ENCODE measurements around the gene MS4A10.
"Not testable (repeated sequence)": the region's sequence is repeated elsewhere in the genome, so short reads cannot be mapped to it uniquely, and the experiment has no call there.

DNA sequence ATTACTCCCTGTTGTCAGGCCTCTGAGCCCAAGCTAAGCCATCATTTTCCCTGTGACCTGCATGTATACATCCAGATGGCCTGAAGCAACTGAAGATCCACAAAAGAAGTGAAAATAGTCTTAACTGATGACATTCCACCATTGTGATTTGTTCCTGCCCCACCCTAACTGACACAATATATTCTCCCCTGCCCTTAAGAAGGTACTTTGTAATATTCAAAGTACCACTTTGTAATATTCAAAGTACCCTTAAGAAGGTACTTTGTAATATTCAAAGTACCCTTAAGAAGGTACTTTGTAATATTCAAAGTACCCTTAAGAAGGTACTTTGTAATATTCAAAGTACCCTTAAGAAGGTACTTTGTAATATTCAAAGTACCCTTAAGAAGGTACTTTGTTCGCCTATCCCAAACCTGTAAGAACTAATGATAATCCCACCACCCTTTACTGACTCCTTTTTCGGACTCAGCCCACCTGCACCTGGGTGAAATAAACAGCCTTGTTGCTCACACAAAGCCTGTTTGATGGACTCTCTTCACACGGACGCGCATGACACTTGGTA, 38.7 kb downstream of the MS4A10 start:
- not testable (repeated sequence) for TF ChIP-seq EZH2 (IDR thresholded peaks at IDR 0.05; ENCODE audit: borderline replicate concordance, insufficient read depth, low read length, poor library complexity, severe bottlenecking); TAF1 (IDR thresholded peaks at IDR 0.05; ENCODE audit: low read depth); POLR2AphosphoS5 (IDR thresholded peaks at IDR 0.05); SMC3 (conservative IDR thresholded peaks at IDR 0.05; ENCODE audit: poor library complexity)
- TF ChIP-seq, protein P1, sequence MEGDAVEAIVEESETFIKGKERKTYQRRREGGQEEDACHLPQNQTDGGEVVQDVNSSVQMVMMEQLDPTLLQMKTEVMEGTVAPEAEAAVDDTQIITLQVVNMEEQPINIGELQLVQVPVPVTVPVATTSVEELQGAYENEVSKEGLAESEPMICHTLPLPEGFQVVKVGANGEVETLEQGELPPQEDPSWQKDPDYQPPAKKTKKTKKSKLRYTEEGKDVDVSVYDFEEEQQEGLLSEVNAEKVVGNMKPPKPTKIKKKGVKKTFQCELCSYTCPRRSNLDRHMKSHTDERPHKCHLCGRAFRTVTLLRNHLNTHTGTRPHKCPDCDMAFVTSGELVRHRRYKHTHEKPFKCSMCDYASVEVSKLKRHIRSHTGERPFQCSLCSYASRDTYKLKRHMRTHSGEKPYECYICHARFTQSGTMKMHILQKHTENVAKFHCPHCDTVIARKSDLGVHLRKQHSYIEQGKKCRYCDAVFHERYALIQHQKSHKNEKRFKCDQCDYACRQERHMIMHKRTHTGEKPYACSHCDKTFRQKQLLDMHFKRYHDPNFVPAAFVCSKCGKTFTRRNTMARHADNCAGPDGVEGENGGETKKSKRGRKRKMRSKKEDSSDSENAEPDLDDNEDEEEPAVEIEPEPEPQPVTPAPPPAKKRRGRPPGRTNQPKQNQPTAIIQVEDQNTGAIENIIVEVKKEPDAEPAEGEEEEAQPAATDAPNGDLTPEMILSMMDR (IDR thresholded peaks at IDR 0.05; ENCODE audit: poor library complexity, severe bottlenecking), result not testable (repeated sequence)

Measured in neural cell (in vitro differentiated cells).